HG02678 (cell line): Measurements from ENCODE around the gene MYOF.
"Not testable (repeated sequence)": the region's sequence is repeated elsewhere in the genome, so short reads cannot be mapped to it uniquely, and the experiment has no call there.

Experiments used
- ATAC-seq: cut with Tn5 transposase; IDR thresholded peaks from one replicate; pipeline ENCODE4 v1.9.1; 2021; ENCODE audit warnings: mild to moderate bottlenecking, moderate library complexity; ENCODE audit not compliant: unreplicated experiment

Gene MYOF

DNA sequence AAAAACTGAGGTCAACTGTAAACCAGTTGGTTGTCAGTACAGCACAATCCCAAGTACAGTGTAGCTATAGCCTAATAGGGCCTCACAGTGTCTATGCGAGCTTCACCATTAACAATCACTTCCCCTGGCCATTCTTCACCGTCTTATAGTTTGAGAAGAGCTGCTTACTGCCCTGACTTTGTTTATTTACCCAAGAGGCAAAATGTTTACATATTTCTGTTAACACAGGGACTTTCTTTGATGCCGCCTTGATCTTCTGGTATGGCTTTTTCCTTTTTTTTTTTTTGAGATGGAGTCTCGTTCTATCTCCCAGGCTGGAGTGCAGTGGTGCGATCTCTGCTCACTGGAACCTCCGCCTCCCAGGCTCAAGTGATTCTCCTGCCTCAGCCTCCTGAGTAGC is 3.3 kb downstream of the MYOF start:
- ATAC-seq, result no peak

GRCh38 chr10:93476756-93477155 is 5.4 kb downstream of the MYOF start:
- no peak for ATAC-seq

DNA sequence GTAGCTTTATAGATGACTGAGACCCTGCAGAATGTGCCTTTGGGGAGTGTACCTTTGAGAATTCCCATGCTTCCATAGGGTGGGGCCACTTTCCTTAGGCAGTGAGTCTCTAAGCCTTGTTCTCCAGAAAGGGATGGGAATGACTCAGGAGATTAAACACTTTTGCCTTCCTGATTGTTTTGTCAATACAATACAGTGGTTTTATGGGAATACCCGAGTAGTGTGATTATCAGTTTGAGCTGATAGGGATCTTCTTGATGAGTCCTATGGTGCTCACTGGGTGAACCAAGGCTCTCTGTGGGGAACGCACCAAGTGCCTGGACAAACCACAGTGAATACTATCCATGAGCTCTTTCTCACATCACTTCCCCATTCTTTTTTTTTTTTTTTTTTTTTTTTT is 6.3 kb downstream of the MYOF start:
- ATAC-seq, result no peak

GRCh38 chr10:93475227-93475626 is 6.9 kb downstream of the MYOF start:
- ATAC-seq, result no peak

DNA sequence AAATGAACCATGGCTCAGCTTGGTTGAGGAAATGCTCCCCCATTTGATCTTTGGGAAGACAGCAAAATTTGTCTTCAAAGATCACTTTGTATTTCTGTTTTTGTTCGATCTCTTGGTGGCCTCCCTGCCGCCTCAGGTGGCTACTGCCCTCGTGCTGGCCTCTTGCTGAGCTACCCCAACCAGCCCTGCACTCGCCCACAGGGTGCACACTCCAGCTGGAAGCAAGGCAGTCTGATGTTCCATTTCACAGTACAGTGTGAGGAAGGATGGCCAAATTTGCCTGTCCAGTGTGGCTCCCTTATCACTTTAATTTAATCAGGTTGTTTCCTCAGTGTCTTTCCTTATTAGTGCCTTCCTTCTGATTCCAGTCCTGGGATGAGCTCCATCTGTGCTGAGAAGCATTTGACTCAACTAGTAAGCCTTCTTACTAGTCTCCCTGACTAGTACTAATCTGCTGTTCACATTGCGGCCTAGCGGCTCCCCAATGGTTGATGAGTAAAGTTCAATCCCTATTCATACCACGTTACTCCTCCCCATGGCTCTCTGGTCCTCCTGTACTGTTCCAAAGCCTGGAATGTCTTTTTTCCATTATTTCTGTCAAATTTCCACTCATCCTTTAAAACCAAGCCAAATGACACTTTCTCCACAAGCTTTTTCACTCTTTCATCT is 8.2 kb downstream of the MYOF start:
- no peak for ATAC-seq

- ATAC-seq, result no peak
Observed at GRCh38 chr10:93473161-93473560, 9.0 kb downstream of the MYOF start.

DNA sequence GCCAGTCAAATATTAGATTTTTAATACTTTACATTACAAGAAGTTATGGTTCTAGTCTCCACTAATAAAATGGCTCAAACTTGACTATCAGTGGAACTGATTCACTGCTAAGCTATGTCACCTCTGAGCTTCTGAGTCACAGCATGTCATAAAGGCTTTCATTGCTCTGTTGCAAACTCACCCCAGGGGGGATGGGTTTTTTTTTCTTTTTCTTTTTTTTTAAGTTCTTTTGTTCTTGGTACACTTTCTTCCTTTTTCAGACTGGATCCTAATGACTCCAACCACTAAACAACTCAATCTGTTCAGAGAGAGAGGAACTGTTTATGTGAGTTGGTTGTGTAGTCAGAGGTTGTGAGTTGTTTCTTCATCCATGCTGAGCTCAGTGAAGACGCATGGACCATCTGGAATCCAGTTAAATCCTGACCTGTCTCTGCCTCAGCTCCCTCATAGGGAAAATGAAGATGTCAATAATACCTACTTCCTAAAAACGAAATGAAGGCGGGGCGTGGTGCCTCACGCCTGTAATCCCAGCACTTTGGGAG is 11.0 kb downstream of the MYOF start:
- no peak for ATAC-seq

DNA sequence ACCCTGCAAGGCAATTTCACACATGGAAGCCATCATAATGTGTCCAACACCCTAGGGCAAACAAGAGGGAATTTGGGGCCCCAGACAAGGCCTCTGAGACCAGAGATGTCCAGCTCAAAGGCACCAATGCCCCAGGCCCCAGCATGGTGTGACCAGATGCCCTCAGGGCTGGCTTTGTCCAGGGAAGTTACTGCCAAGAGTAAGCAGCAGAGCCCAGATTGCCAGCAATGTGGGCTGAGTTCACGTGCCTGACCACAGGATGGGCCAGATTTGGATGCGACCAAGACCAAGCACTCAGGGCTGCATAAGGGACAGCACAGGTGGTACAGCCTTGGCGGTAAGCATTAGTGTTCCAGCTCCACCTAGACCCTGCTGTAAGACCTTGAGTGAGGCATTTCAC is 12.7 kb downstream of the MYOF start:
- ATAC-seq, result no peak

DNA sequence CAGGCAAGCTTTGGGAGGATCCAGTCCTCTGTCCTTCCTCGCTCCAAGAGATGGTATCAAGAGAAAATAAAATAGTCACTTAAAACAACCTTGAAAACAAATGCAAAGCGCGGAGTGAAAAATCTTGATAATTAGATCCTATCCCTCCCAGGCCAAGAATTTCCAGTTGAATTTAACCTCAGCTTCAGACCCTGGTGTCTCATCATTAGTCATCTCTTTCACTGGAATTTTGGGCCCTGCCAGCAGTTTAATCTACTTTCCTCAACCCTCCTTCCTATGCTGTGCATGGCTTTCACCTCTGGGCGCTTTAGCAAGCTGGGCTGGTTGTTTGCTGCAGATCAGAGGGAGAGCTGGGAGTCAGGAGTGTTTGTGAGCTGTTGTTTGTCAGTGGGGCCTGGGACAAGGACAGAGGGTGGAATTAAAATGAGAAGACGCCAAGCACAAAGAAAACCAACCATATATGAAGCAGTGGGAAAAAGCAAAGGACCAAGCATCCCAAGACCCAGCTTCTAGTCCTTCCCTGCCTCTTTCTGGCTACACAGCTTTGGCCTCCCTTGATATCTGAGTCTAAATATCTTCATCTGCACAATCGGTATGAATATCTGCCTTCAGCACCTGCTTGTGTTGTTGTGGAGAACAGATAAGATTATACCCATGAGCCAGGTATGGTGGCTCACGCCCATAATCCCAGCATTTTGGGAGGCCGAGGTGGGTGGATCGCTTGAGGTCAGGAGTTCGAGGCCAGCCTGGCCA is 13.5 kb downstream of the MYOF start:
- ATAC-seq, result no peak

DNA sequence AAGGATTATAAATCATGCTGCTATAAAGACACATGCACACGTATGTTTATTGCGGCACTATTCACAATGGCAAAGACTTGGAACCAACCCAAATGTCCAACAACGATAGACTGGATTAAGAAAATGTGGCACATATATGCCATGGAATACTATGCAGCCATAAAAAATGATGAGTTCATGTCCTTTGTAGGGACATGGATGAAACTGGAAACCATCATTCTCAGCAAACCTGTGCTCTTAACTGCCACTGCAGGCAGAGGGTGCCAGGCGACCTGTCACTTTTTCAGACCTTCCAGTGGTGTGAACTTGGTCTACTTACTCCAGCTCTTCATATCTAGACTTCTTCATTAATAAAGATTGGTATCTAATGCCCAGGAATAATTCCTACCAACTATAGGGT is 14.5 kb downstream of the MYOF start:
- not testable (repeated sequence) for ATAC-seq

GRCh38 chr10:93465806-93466675 is 16.1 kb downstream of the MYOF start:
- ATAC-seq, result no peak

DNA sequence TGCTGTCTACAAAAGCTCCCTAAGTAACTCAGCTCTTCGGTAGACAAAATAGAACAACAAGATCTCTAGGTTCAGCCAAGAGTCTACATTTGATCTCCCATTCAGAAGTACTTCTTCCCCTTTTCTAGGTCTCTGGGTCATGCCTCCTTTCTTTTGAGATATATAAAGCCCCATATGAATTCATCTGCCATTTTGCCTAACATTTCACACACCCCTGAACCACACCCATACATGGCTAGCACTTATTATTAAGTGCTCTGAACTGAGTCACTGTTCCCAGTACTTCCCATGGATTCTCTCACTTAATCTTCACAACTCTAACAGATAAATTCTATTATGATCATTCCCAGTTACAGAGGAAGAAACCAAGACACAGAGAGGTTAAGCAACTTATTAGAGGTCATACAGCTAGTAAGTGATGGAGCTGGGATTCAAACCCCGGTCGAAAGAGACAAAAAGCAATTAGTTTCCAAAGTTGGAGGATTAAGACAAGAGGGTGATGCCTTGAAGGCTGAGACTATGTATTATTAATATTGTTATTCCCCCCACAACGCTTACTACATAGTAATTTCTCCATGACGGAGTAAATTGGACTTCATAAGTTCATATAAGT is 17.3 kb downstream of the MYOF start:
- no peak for ATAC-seq

- ATAC-seq, result no peak
Observed at GRCh38 chr10:93463723-93464476, 18.2 kb downstream of the MYOF start.

GRCh38 chr10:93462881-93463280 is 19.3 kb downstream of the MYOF start:
- no peak for ATAC-seq

GRCh38 chr10:93462371-93462770 is 19.8 kb downstream of the MYOF start:
- no peak for ATAC-seq

- no peak for ATAC-seq
Observed at GRCh38 chr10:93461807-93462178, 20.3 kb downstream of the MYOF start.

DNA sequence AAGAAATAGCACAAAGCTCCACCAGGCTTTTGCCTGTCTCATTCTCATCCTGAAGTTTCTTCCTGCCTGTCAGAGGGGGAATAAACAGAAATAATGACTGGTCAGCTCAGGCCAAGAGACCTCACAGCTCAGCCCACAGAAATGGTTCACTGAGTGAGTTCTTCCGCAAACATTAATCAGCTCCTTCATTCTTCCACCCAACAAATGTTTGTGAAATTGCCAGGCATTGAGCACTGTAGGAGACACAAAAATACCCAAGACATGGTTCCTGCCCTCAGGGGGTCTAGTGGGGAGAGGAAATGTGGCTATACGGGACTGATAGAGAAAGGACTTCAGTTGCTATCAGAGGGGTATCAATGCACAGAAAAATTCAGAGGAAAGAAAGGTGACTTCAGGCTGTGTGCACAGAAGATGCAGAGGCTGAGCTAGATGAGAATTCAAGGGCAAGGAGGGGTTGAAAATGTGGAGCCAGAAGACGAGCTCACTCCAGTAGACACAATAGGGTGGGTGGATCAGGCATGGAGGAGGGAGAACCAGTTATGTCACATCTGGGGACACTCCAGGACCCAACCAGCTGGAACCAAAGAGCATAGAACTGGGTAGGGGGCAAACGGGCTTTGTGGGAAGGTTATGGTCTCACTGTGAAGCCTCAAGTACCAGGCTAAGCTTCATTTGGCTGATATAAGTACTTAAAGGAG is 20.9 kb downstream of the MYOF start:
- no peak for ATAC-seq

DNA sequence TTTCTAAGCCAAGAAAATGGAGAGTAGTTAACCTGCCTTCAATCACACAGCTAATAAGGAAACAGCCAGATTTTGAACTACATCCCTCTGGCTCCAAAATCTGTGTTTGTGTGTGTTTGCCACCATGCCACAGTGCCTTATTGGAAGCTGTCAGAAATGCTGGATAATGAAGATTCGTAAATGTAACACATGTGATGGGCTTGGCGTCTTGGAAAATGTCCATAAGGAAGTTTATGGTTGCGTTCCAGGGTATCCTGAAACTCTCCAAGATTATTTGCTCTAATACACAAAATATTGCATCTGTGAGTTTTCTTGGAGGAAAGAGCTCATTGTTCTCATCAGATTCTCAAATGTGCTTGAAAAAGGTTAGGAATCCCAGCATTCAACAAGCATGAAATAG is 22.7 kb downstream of the MYOF start:
- ATAC-seq, result no peak

DNA sequence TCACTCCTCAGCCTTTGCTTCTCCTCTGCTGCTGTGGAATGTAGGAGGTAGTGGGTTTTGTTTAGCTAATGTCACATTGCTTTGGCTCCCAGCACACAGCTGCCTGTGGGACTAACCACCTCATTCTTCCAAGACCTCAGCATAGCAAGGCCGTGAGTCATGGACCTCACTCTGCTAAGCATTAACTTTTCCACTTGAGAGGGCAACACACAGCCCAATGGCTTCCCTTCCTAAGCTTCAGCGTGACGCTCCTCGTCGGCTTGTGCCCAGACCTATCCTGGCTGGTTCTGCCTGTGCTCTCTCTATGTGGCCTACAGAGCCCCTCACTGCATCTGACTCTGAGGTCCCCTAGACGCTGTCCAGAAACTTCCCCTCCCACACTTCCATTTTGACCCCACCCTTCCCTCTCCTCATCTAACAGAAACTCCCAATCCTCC is 23.3 kb downstream of the MYOF start:
- ATAC-seq, result no peak

GRCh38 chr10:93457511-93457910 is 24.6 kb downstream of the MYOF start:
- no peak for ATAC-seq
